Bladder microvascular endothelial cell (primary cell): ENCODE data around the gene ZC3H4. TPM values are rescaled to one million over a fixed set of nuclear protein-coding genes. Genes with fewer than 3 reads are reported as not detected.

Experiments
- total RNA-seq: library from RNA; depleted of rRNA; stranded (reverse); fragments of >200 nt; gene quantifications from 2 replicates; pipeline ENCODE4 v1.2.3, GENCODE V29; 2014

Gene ZC3H4
- 7.4 and 17.5 TPM in 2 replicates for total RNA-seq

DNA sequence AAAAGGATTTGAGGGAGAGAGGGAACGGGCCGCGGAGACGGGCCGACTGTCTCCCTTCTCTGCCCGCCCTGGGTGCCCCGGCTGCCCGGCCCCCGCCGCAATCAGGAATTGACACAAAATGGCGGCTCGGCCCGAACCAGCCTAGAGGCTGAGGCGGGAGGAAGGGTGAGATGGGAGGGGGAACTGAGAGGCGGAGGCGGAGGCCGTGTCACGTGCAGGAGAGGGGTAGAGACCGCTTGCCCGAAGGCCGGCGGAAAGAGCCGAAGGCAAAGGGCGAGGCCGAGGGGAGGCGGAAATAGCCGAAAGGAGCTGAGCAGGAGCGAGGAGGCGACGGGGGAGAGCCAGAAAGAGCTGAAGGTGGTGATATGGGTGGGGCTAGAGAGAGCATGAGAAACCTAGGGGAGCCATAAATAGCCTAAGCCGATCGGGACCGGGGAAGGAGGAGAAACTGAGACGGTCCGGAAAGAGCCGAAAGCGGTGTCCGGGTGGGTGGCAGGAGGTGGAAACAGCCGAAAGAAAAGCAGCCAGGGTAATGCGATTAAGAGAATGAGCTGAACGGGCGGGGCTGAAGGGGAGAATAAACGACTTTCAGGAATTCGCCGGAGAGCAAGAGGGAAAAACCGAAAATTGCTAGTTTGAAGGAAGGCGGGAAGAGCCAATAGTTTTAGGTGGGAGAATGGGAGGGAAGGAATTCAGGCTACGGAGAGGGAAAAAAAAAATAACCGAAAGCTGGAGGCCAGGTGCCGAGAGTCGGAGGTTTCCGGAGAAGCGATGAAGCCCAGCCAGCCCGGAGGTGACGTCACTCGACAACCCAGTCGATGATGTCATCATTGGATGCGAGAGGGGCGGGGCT, at the start of gene ZC3H4:
TSS of gene ZC3H4 (minus strand) at position 780 of the 853 bp plus-strand sequence. CDS start 1,192 bp downstream, outside the sequence.

DNA sequence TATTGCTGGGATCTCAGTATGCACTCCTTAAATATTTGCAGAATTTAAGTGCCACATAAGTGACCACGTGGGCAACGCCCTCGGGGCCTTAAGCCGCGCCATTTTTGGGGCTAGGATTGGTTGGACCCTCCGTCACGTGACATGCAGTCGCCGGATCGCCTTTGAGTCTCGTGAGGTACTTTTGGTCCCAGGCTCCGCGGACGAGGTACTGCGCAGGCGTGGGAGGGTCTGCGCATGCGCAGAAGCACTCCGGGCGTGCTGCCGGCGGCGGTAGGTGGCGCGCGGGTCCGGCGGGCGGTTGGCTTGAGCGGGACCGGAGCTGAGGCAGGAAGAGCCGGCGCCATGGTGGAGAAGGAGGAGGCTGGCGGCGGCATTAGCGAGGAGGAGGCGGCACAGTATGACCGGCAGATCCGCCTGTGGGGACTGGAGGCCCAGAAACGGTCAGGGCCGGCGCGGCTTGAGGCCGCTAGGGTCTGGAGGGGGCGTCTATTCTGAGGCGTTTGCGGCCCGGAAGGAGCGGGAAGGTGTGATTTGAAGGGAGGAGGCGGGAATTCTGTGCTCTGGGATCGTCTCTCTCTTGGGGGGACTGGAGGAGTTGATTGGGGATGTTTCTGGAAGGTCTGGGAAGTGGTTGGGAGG, 17.1 kb upstream of the ZC3H4 start, which contains the start of gene SAE1:
TSS of gene SAE1 (plus strand) at position 247 of the 639 bp plus-strand sequence. CDS start at position 343, 96 bp downstream.

DNA sequence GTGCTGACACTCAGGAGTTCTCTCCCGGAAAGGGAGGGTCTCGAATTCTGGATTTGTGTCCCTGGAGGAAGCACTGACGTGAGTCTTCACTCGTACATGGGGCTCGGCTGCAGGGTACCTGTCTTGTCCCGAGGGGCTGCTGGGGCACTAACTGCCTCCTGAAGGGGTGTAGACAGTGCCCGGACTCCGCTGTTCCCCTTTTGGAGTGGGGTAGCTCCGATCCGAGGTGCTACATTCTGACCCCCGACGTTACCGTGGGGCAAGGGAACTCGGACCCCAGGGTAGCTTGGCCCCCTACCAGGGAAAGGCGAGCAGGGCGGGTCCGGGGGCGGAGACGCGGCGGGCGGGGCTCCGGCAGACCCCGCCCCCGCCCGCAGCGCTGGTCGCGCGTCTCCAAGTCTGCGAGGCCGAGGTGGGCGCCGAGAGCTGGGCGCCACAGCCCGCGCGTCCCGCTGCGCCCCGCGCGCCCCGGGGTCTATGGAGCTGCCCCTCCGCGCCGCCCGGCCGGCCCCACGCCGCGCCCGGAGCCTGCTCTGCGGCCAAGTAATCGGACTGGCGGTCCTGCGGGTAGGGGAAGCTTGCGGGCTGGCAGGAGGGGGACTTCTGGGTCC, 94.0 kb downstream of the ZC3H4 start, which contains the start of gene NPAS1:
TSS of gene NPAS1 (plus strand) at position 407 of the 611 bp plus-strand sequence. CDS start 1,211 bp downstream, outside the sequence.

Other genes with a start within 250 kb of the ZC3H4 start
- gene NPAS1, start 93.9 kb downstream of the ZC3H4 start, total RNA-seq, result under 0.01 TPM in 1 of 2 replicates, not detected in the other
- gene TMEM160, start 65.2 kb downstream of the ZC3H4 start, total RNA-seq, result 15.8 and 30.4 TPM in 2 replicates
- gene SAE1, start 17.1 kb upstream of the ZC3H4 start, total RNA-seq, result 174 and 175 TPM in 2 replicates
- 19.9 and 22.2 TPM in 2 replicates for gene BBC3, start 117.4 kb upstream of the ZC3H4 start, total RNA-seq
- gene CCDC9, start 142.7 kb upstream of the ZC3H4 start, total RNA-seq, result 6.2 and 8.2 TPM in 2 replicates
- 1.1 TPM in 2 replicates for gene INAFM1, start 161.1 kb upstream of the ZC3H4 start, total RNA-seq
- not detected in 2 replicates for gene C5AR1, start 196.1 kb upstream of the ZC3H4 start, total RNA-seq
- gene C5AR2, start 218.4 kb upstream of the ZC3H4 start, total RNA-seq, result not detected in 2 replicates
- 5.3 and 9.7 TPM in 2 replicates for gene DHX34, start 235.5 kb upstream of the ZC3H4 start, total RNA-seq